ENCODE measurements around the gene RANGAP1. TPM values are rescaled to one million over a fixed set of nuclear protein-coding genes. Genes with fewer than 3 reads are reported as not detected.

Gene RANGAP1
- total RNA-seq, 1 donor from 2014 or later: 78.0 TPM

- no peak overlapping the region for H3K4me3 Mint-ChIP-seq (ENCODE audit: low read depth)
- H3K9me3 Mint-ChIP-seq (ENCODE audit: low read depth): no peaks in the 10 kb centered on the region
- DNase-seq (ENCODE audit: low spot score, unreplicated experiment): no peak
- H3K4me1 Mint-ChIP-seq (ENCODE audit: low read depth): no peaks in the 10 kb centered on the region
- H3K36me3 Mint-ChIP-seq (ENCODE audit: insufficient read depth): peaks cover 5% of the 10 kb centered on the region
- TF ChIP-seq CTCF (IDR thresholded peaks at IDR 0.05; ENCODE audit: unreplicated experiment): no peak
- no peak overlapping the region for H3K27ac Mint-ChIP-seq
- H3K27me3 Mint-ChIP-seq: no peaks in the 10 kb centered on the region
Measured at GRCh38 chr22:41315586-41315985, 29.6 kb upstream of the RANGAP1 start.

GRCh38 chr22:41314821-41315220, 28.8 kb upstream of the RANGAP1 start:
- DNase-seq (ENCODE audit: low spot score, unreplicated experiment): no peak
- H3K4me3 Mint-ChIP-seq (ENCODE audit: low read depth): no peak overlapping the region
- no peaks in the 10 kb centered on the region for H3K27me3 Mint-ChIP-seq
- no peaks in the 10 kb centered on the region for H3K4me1 Mint-ChIP-seq (ENCODE audit: low read depth)
- peak overlapping the region; percentile 49 for H3K27ac Mint-ChIP-seq
- H3K36me3 Mint-ChIP-seq (ENCODE audit: insufficient read depth): peaks cover 5% of the 10 kb centered on the region
- TF ChIP-seq CTCF (IDR thresholded peaks at IDR 0.05; ENCODE audit: unreplicated experiment): no peak
- no peaks in the 10 kb centered on the region for H3K9me3 Mint-ChIP-seq (ENCODE audit: low read depth)

GRCh38 chr22:41311487-41311886, 25.5 kb upstream of the RANGAP1 start:
- no peak for TF ChIP-seq CTCF (IDR thresholded peaks at IDR 0.05; ENCODE audit: unreplicated experiment)
- H3K4me1 Mint-ChIP-seq (ENCODE audit: low read depth): no peaks in the 10 kb centered on the region
- no peaks in the 10 kb centered on the region for H3K27me3 Mint-ChIP-seq
- no peaks in the 10 kb centered on the region for H3K9me3 Mint-ChIP-seq (ENCODE audit: low read depth)
- H3K36me3 Mint-ChIP-seq (ENCODE audit: insufficient read depth): peaks cover 9% of the 10 kb centered on the region
- H3K27ac Mint-ChIP-seq: no peak overlapping the region
- no peak overlapping the region for H3K4me3 Mint-ChIP-seq (ENCODE audit: low read depth)
- DNase-seq (ENCODE audit: low spot score, unreplicated experiment): no peak

- Mint-ChIP-seq H3K27ac (no peak overlapping the region), H3K9me3 (ENCODE audit: low read depth) (no peaks in the 10 kb centered on the region), H3K4me3 (ENCODE audit: low read depth) (no peak overlapping the region), H3K27me3 (no peaks in the 10 kb centered on the region), H3K36me3 (ENCODE audit: insufficient read depth) (peaks cover 9% of the 10 kb centered on the region), H3K4me1 (ENCODE audit: low read depth) (no peaks in the 10 kb centered on the region)
- no peak for TF ChIP-seq CTCF (IDR thresholded peaks at IDR 0.05; ENCODE audit: unreplicated experiment)
- no peak for DNase-seq (ENCODE audit: low spot score, unreplicated experiment)
Measured at GRCh38 chr22:41310336-41310735, 24.3 kb upstream of the RANGAP1 start.

- Mint-ChIP-seq H3K9me3 (ENCODE audit: low read depth) (no peaks in the 10 kb centered on the region), H3K27ac (peak overlapping the region; percentile 23), H3K27me3 (no peaks in the 10 kb centered on the region), H3K4me3 (ENCODE audit: low read depth) (no peak overlapping the region), H3K4me1 (ENCODE audit: low read depth) (peaks cover 6% of the 10 kb centered on the region), H3K36me3 (ENCODE audit: insufficient read depth) (peaks cover 7% of the 10 kb centered on the region)
- no peak for DNase-seq (ENCODE audit: low spot score, unreplicated experiment)
- TF ChIP-seq CTCF (IDR thresholded peaks at IDR 0.05; ENCODE audit: unreplicated experiment): no peak
Measured at GRCh38 chr22:41308544-41308947, 22.6 kb upstream of the RANGAP1 start.
